SW480 (cell line): ENCODE measurements around the gene RAPGEFL1.
A peak's percentile ranks its signal among the peaks of the same experiment; 100 is the strongest.
"Not testable (repeated sequence)": the region's sequence is repeated elsewhere in the genome, so short reads cannot be mapped to it uniquely, and the experiment has no call there.

Experiments
- DNase-seq: peaks from one replicate; pipeline ENCODE4 v3.0.0-alpha.2; 2016; ENCODE audit warnings: low spot score

RAPGEFL1 gene, protein sequence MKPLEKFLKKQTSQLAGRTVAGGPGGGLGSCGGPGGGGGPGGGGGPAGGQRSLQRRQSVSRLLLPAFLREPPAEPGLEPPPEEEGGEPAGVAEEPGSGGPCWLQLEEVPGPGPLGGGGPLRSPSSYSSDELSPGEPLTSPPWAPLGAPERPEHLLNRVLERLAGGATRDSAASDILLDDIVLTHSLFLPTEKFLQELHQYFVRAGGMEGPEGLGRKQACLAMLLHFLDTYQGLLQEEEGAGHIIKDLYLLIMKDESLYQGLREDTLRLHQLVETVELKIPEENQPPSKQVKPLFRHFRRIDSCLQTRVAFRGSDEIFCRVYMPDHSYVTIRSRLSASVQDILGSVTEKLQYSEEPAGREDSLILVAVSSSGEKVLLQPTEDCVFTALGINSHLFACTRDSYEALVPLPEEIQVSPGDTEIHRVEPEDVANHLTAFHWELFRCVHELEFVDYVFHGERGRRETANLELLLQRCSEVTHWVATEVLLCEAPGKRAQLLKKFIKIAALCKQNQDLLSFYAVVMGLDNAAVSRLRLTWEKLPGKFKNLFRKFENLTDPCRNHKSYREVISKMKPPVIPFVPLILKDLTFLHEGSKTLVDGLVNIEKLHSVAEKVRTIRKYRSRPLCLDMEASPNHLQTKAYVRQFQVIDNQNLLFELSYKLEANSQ

DNA sequence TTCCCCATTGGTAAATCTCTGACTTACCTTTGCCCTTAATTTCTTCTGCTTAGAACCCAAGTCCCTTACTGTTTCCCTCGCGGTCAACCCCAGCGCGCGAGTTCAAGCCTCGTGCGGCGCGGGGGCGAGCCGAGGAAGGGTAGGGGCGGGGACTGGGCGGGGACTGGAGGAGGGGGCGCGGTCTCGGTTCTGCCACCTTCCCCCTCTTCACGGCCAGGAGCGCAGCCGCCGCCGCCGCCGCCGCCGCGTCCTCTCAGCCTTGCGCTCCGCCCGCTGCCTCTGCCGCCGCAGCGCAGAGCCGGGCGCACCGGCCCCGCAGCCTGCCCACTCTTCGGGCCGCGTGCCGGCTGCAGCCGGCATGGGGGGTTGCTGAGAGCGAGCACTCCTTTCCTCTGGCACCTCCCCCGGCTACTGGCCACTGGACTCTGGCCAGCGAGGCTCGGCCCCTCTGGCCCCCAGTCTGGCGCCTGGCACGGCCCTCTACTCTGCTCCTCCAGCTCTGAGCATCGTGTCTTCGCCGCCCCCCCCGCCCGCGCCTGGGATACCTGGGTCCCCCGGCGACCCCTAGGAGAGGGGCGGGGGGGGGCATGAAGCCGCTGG lies at the start of gene RAPGEFL1:
RAPGEFL1 (plus strand) TSS at position 196 of the 600 bp plus-strand sequence; CDS start at position 588, 392 bp downstream.
- peak; percentile 79 for DNase-seq

GRCh38 chr17:40129498-40129897 lies 47.8 kb upstream of the RAPGEFL1 start:
- DNase-seq: no peak

DNA sequence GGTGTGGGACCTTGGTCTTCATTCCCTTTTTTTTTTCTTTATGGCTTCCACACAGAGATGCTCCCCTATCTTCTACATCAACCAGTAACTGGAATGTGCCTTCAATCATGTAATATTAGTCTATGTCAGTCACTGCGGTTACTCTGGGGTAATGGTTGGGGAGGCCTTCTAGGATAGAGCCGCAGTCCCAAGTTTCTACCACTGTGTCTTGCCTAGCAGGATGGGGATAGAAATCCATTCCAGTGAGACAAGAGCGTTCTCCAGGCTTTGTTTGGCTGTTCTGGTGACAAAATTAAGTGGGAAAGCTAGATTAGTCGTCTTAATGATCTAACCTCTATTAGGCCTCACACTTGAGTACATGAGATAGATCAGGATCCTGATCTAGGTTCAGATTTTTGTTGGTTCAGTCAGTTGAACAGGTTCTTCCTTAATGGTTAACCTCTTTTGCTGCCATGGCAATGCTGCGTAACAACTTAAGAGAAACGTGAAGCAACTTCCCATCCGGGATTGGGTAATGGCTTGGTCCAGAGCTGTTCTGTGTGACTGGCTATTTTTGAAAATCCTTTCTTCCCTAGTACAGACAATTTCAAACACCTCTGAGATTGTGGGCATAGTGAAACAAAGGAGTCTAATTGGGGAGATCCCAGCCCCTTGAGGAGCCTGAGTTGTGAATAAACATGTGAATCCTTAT lies 46.8 kb upstream of the RAPGEFL1 start:
- DNase-seq: no peak

- no peak for DNase-seq
Measured at GRCh38 chr17:40134184-40134583, 43.1 kb upstream of the RAPGEFL1 start.

DNA sequence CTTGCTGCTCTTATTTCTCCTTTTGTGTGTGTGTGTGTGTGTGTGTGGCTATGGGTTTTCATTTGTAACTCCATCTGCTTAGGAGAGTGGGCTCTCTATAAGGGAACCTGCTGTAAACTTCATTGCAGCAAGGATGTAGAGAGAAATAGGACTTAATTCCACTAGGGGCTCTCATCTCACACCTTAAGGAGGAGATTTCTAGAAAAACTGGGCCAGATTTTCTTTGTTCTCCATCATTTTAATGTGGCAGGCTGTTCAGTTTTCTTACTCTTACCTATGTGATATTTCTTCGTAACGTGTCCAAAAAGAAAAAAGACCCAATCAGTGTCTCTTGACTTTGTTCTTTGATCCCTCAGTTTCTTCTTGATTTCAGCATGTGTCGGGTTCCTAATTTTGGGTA lies 41.5 kb upstream of the RAPGEFL1 start:
- DNase-seq: no peak

DNA sequence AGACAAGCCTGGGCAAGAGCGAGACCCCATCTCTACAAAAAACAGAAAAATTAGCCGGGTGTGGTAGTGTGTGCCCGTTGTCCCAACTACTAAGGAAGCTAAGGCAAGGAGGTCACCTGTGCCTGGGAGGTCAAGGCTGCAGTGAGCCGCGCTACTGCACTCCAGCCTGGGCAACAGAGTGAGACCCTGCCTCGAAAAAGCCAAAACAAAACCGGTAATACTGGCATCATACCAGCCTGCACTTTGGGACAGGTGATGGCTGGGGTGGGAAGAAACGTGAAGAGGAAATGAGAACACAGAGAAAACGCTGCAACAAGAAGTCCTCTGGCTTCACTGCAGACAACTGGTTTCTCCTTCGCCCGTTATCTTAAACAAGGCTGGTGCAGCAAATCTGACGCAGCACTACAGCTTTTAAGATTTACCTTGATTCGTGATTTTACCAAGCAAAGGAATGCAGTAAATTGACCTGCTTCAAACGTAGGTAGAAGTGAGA lies 37.7 kb upstream of the RAPGEFL1 start:
- DNase-seq: no peak

- DNase-seq: not testable (repeated sequence)
Measured at GRCh38 chr17:40143166-40143565, 34.1 kb upstream of the RAPGEFL1 start.

DNA sequence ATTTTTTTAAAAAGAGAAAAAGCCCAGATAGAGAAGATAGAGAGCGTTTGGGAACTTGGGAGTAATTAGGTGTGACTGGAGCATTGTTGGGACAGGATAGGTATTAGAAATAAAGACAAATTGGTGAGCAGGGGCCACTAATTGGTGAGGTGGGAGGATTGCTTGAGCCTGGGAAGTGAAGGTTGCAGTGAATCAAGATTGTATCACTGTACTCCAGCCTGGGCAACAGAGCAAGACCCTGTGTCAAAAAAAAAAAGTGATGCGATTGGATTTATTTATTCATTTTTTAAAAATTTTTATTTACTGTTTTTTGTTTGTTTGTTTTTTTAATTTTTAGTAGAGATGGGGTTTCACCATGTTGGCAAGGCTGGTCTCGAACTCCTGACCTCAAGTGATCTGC lies 31.8 kb upstream of the RAPGEFL1 start:
- DNase-seq: no peak

GRCh38 chr17:40148527-40148926 lies 28.7 kb upstream of the RAPGEFL1 start:
- DNase-seq: no peak

GRCh38 chr17:40150276-40150675 lies 27.0 kb upstream of the RAPGEFL1 start:
- no peak for DNase-seq

DNA sequence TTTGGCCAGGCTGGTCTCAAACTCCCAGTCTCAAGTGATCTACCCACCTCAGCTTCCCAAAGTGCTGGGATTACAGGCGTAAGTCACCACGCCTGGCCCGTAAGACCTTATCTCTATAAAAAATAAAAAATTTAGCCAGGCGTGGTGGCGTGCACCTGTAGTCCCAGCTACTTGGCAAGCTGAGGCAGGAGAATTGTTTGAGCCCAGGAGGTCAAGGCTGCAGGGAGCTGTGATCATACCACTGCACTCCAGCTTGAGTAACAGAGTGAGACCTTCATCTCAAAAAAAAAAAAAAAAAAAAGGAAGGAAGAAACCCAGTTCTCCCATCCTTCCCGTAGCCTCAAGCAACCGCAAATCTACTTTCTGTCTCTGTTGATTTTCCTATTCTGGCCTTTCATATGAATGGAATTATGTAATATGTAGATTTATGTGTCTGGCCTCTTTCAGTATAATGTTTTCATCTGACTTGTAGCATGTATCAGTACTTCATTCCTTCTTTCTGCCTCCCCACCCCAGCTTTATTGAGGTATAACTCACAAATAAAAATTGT lies 25.8 kb upstream of the RAPGEFL1 start:
- no peak for DNase-seq

DNA sequence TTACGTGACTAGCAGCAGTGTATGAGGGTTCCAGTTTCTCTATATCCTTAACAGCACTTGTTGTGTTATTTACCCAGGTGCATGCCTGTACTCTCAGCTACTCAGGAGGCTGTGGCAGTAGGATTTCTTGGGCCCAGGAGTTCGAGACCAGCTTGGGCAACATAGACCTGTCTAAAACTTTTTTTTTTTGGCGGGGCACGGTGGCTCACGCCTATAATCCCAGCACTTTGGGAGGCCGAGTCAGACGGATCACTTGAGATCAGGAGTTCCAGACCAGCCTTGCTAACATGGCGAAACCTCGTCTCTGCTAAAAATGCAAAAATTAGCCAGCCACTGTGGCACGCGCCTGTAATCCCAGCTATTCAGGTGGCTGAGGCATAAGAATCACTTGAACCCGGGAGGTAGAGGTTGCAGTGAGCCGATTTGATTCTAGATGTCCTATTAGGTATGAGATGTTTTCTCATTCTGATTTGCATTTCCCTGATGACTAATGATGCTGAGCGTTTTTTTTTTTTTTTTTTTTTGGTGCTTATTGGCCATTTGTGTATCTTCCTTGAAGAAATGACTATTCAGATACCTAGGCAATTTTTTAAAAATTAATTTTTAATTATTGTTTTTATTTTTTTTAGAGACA lies 23.6 kb upstream of the RAPGEFL1 start:
- no peak for DNase-seq

DNA sequence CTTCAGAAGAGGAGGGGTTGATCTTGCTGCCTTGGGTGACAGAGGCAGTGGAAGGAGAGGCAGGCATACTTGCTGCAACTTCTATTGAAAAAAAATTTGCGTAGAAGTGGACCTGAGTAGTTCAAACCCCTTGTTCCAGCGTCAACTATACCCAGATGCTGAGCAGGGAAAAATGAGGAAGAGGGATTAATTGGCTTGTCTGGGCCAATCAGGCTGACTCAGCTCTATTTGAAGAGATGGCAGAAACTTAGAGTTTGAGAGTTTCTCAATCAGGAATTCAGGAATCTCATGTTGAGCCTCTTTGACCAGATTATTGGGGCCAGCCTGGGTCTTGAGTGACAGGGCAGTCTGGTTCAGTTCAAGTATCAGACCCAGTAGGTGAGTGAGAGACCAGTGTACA lies 19.3 kb upstream of the RAPGEFL1 start:
- no peak for DNase-seq

GRCh38 chr17:40158438-40159013 lies 18.7 kb upstream of the RAPGEFL1 start:
- no peak for DNase-seq

- DNase-seq: no peak
Measured at GRCh38 chr17:40159456-40159855, 17.8 kb upstream of the RAPGEFL1 start.

- DNase-seq: no peak
Measured at GRCh38 chr17:40167685-40168261, 9.5 kb upstream of the RAPGEFL1 start.

GRCh38 chr17:40168262-40168832 lies 8.9 kb upstream of the RAPGEFL1 start:
- peak; percentile 72 for DNase-seq

- no peak for DNase-seq
Measured at GRCh38 chr17:40170325-40170724, 6.9 kb upstream of the RAPGEFL1 start.

DNA sequence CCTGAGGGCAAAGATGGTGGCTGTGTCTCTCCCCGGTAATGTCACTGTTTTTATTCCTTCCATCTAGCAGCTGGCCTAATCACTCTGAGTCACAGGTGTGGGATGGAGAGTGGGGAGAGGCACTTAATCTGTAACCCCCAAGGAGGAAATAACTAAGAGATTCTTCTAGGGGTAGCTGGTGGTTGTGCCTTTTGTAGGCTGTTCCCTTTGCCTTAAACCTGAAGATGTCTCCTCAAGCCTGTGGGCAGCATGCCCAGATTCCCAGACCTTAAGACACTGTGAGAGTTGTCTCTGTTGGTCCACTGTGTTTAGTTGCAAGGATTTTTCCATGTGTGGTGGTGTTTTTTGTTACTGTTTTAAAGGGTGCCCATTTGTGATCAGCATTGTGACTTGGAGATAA lies 5.5 kb upstream of the RAPGEFL1 start:
- DNase-seq: no peak

GRCh38 chr17:40173091-40173777 lies 4.0 kb upstream of the RAPGEFL1 start:
- no peak for DNase-seq
